WTC11 (cell line): Measurements from ENCODE around the gene CTDP1. TPM values are rescaled to one million over a fixed set of nuclear protein-coding genes. Genes with fewer than 3 reads are reported as not detected.
A peak's percentile ranks its signal among the peaks of the same experiment; 100 is the strongest.
"Not testable (repeated sequence)": the region's sequence is repeated elsewhere in the genome, so short reads cannot be mapped to it uniquely, and the experiment has no call there.

Experiments
- ATAC-seq: fragments of 200-7000 bp; cut with Tn5 transposase; 2 replicates; pipeline ENCODE4 v1.10.0; 2021; ENCODE audit warnings: mild to moderate bottlenecking, moderate library complexity
- CTCF ChIA-PET: fragments of 300-600 bp; sonication (Branson Sonifier 250); formaldehyde crosslinking; loops from one replicate; lab custom pipeline; 2021; ENCODE audit warnings: antibody characterized with exemption; lab: Charles Lee
- POLR2A ChIA-PET: fragments of 350-600 bp; sonication (Branson Sonifier 250); formaldehyde crosslinking; loops from one replicate; lab custom pipeline; 2021; ENCODE audit warnings: antibody characterized with exemption; lab: Charles Lee
- DNase-seq: peaks from one replicate; pipeline ENCODE4 v3.0.0; 2021; ENCODE audit warnings: low spot score
- H3K27ac Mint-ChIP-seq: 2 replicates; pipeline ENCODE4 v1.8.0; 2021; ENCODE audit warnings: mixed read lengths
- H3K27me3 Mint-ChIP-seq: 2 replicates; pipeline ENCODE4 v1.8.0; 2021; ENCODE audit warnings: low read depth, mild to moderate bottlenecking, moderate library complexity, mixed read lengths
- H3K36me3 Mint-ChIP-seq: 2 replicates; pipeline ENCODE4 v1.8.0; 2021; ENCODE audit warnings: mixed read lengths
- H3K4me1 Mint-ChIP-seq: 2 replicates; pipeline ENCODE4 v1.8.0; 2022; ENCODE audit warnings: mixed read lengths
- H3K4me3 Mint-ChIP-seq: 2 replicates; pipeline ENCODE4 v1.8.0; 2021; ENCODE audit warnings: mild to moderate bottlenecking, moderate library complexity, mixed read lengths
- H3K9me3 Mint-ChIP-seq: 2 replicates; pipeline ENCODE4 v1.8.0; 2021; ENCODE audit warnings: mixed read lengths
- ELF4 ChIP-seq: sonication (generic); formaldehyde crosslinking; IDR thresholded peaks from 2 replicates; pipeline ENCODE4 v1.8.1; 2022; ENCODE audit warnings: low read depth, mild to moderate bottlenecking, moderate library complexity, missing genetic modification reagents
- ESRRA ChIP-seq: sonication (generic); formaldehyde crosslinking; IDR thresholded peaks from 2 replicates; pipeline ENCODE4 v1.8.1; 2022; ENCODE audit warnings: mild to moderate bottlenecking, missing genetic modification reagents, borderline replicate concordance
- ETV6 ChIP-seq: sonication (generic); formaldehyde crosslinking; IDR thresholded peaks from 2 replicates; pipeline ENCODE4 v1.8.1; 2022; ENCODE audit warnings: mild to moderate bottlenecking, missing genetic modification reagents
- FOXJ3 ChIP-seq: sonication (generic); formaldehyde crosslinking; IDR thresholded peaks from 2 replicates; pipeline ENCODE4 v1.9.0; 2021; ENCODE audit warnings: missing genetic modification reagents, mild to moderate bottlenecking, borderline replicate concordance
- FOXK1 ChIP-seq: sonication (generic); formaldehyde crosslinking; IDR thresholded peaks from 2 replicates; pipeline ENCODE4 v1.8.0; 2022; ENCODE audit warnings: mild to moderate bottlenecking, moderate library complexity, missing genetic modification reagents
- FOXP1 ChIP-seq: sonication (generic); formaldehyde crosslinking; IDR thresholded peaks from 2 replicates; pipeline ENCODE4 v1.8.0; 2022; ENCODE audit warnings: missing genetic modification reagents, mild to moderate bottlenecking, moderate library complexity, borderline replicate concordance
- IRF2 ChIP-seq: sonication (generic); formaldehyde crosslinking; IDR thresholded peaks from 2 replicates; pipeline ENCODE4 v1.8.0; 2022; ENCODE audit warnings: low read depth, missing genetic modification reagents, borderline replicate concordance
- NFE2L1 ChIP-seq: sonication (generic); formaldehyde crosslinking; IDR thresholded peaks from 2 replicates; pipeline ENCODE4 v1.8.1; 2023; ENCODE audit warnings: missing genetic modification reagents
- RELA ChIP-seq: sonication (generic); formaldehyde crosslinking; IDR thresholded peaks from 2 replicates; pipeline ENCODE4 v1.8.1; 2022; ENCODE audit warnings: missing genetic modification reagents, mild to moderate bottlenecking, borderline replicate concordance
- TCF7 ChIP-seq: sonication (generic); formaldehyde crosslinking; IDR thresholded peaks from 2 replicates; pipeline ENCODE4 v1.8.0; 2022; ENCODE audit warnings: mild to moderate bottlenecking, low read depth, missing genetic modification reagents, moderate library complexity
- ZBTB21 ChIP-seq: sonication (generic); formaldehyde crosslinking; IDR thresholded peaks from 2 replicates; pipeline ENCODE4 v1.8.1; 2023; ENCODE audit warnings: mild to moderate bottlenecking, missing genetic modification reagents, borderline replicate concordance
- ZNF396 ChIP-seq: fragments of 250-450 bp; sonication (Bioruptor Pico); IDR thresholded peaks from 2 replicates; pipeline ENCODE4 v1.8.0; 2021; ENCODE audit warnings: mild to moderate bottlenecking, moderate library complexity, borderline replicate concordance
- ZNF671 ChIP-seq: fragments of 250-450 bp; sonication (Bioruptor Pico); IDR thresholded peaks from 2 replicates; pipeline ENCODE4 v1.8.0; 2021; ENCODE audit warnings: mild to moderate bottlenecking
- total RNA-seq: library from RNA; stranded (reverse); gene quantifications from 3 replicates; pipeline ENCODE4 v1.2.3, GENCODE V29; 2021
- TF ChIP-seq, protein P1 (sequence below): sonication (generic); formaldehyde crosslinking; IDR thresholded peaks from 2 replicates; pipeline ENCODE4 v1.8.1; 2022; ENCODE audit warnings: missing genetic modification reagents, borderline replicate concordance
- TF ChIP-seq, protein P2 (sequence below): sonication (generic); formaldehyde crosslinking; IDR thresholded peaks from 2 replicates; pipeline ENCODE4 v1.8.1; 2023; ENCODE audit warnings: mild to moderate bottlenecking, missing genetic modification reagents, borderline replicate concordance
- TF ChIP-seq, protein P3 (sequence below): sonication (generic); formaldehyde crosslinking; IDR thresholded peaks from 2 replicates; pipeline ENCODE4 v1.8.1; 2022; ENCODE audit warnings: low read depth, missing genetic modification reagents, borderline replicate concordance

CTDP1 gene
- total RNA-seq, 1 experiment from 2014 or later = 39.7 TPM

DNA sequence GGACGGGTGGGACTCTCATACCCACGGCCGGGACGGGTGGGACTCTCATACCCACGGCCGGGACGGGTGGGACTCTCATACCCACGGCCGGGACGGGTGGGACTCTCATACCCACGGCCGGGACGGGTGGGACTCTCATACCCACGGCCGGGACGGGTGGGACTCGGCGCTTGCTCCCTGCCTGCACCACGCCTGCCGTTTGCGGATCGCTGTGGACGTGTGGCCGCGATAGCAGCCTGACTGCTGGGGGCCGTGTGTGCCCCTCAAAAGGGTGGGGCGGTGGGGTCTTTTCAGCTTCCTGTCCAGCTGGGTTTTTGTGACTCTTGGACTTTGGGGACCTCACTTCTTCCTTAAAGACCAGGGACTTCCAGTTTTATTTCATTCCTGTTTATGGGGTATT is 60.4 kb downstream of the CTDP1 start:
- H3K27me3 Mint-ChIP-seq, DNase-seq, CTCF ChIA-PET, H3K4me1 Mint-ChIP-seq, H3K9me3 Mint-ChIP-seq, H3K4me3 Mint-ChIP-seq, POLR2A ChIA-PET, ATAC-seq: not testable (repeated sequence)
- Mint-ChIP-seq H3K36me3 (peaks cover 37% of the 10 kb centered on the region), H3K27ac (peak overlapping the region; percentile 72; the same call in 1 of the 2 replicates)

DNA sequence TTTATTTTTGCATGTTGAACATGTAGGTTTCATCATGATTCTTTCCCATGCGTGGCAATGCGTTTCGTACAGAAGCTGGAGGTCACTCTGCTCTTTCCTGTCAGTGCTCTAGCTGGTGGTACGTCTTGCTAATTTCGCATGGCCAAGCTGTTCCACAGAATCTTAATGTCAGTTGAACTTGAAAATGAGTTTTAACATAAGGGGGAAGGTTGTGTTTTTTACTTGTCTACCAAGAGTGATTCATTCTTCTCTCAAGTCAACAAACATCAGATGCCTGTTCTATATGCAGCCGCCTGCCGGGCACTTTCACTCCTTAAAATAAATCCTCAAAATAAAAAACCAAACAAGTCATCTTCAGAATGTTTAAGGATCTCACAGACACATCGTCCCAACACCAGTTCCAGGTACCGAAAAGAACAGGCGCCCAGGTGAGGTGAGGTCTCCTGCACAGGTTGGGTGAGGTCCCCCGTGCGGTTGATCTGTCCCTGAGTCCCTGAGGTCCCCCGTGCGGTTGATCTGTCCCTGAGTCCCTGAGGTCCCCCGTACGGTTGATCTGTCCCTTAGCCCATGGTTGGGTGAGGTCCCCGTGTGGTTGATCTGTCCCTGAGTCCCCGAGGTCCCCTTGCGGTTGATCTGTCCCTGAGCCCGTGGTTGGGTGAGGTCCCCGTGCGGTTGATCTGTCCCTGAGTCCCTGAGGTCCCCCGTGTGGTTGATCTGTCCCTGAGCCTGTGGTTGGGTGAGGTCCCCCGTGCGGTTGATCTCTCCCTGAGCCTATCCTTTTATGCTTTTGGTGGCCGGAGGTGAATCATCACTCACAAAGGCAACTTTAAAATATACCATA is 61.1 kb downstream of the CTDP1 start:
- ATAC-seq (no peak), DNase-seq (no peak)
- Mint-ChIP-seq H3K4me3 (no peak overlapping the region), H3K36me3 (peaks cover 34% of the 10 kb centered on the region), H3K9me3 (no peaks in the 10 kb centered on the region), H3K27ac (peak overlapping the region; percentile 72), H3K27me3 (no peaks in the 10 kb centered on the region), H3K4me1 (no peaks in the 10 kb centered on the region)
- no peak for TF ChIP-seq NFE2L1
- no peak for TF ChIP-seq ZNF671 (CRISPR knock-in tag)
- no peak for TF ChIP-seq TCF7
- no peak for TF ChIP-seq ZNF396 (CRISPR knock-in tag)
- no peak for TF ChIP-seq ESRRA (CRISPR knock-in tag)
- TF ChIP-seq RELA (CRISPR knock-in tag) = no peak
- TF ChIP-seq ELF4 (CRISPR knock-in tag) = no peak
- TF ChIP-seq ETV6 (CRISPR knock-in tag) = no peak
- TF ChIP-seq IRF2 (CRISPR knock-in tag) = no peak
- TF ChIP-seq ZBTB21 (CRISPR knock-in tag) = no peak
- no peak for TF ChIP-seq FOXP1 (CRISPR knock-in tag)
- TF ChIP-seq, protein P1, sequence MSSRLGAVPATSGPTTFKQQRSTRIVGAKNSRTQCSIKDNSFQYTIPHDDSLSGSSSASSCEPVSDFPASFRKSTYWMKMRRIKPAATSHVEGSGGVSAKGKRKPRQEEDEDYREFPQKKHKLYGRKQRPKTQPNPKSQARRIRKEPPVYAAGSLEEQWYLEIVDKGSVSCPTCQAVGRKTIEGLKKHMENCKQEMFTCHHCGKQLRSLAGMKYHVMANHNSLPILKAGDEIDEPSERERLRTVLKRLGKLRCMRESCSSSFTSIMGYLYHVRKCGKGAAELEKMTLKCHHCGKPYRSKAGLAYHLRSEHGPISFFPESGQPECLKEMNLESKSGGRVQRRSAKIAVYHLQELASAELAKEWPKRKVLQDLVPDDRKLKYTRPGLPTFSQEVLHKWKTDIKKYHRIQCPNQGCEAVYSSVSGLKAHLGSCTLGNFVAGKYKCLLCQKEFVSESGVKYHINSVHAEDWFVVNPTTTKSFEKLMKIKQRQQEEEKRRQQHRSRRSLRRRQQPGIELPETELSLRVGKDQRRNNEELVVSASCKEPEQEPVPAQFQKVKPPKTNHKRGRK (CRISPR knock-in tag) = no peak
- TF ChIP-seq FOXJ3 (CRISPR knock-in tag) = no peak
- no peak for TF ChIP-seq FOXK1 (CRISPR knock-in tag)
- TF ChIP-seq, protein P2, sequence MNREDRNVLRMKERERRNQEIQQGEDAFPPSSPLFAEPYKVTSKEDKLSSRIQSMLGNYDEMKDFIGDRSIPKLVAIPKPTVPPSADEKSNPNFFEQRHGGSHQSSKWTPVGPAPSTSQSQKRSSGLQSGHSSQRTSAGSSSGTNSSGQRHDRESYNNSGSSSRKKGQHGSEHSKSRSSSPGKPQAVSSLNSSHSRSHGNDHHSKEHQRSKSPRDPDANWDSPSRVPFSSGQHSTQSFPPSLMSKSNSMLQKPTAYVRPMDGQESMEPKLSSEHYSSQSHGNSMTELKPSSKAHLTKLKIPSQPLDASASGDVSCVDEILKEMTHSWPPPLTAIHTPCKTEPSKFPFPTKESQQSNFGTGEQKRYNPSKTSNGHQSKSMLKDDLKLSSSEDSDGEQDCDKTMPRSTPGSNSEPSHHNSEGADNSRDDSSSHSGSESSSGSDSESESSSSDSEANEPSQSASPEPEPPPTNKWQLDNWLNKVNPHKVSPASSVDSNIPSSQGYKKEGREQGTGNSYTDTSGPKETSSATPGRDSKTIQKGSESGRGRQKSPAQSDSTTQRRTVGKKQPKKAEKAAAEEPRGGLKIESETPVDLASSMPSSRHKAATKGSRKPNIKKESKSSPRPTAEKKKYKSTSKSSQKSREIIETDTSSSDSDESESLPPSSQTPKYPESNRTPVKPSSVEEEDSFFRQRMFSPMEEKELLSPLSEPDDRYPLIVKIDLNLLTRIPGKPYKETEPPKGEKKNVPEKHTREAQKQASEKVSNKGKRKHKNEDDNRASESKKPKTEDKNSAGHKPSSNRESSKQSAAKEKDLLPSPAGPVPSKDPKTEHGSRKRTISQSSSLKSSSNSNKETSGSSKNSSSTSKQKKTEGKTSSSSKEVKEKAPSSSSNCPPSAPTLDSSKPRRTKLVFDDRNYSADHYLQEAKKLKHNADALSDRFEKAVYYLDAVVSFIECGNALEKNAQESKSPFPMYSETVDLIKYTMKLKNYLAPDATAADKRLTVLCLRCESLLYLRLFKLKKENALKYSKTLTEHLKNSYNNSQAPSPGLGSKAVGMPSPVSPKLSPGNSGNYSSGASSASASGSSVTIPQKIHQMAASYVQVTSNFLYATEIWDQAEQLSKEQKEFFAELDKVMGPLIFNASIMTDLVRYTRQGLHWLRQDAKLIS (CRISPR knock-in tag) = no peak
- TF ChIP-seq, protein P3, sequence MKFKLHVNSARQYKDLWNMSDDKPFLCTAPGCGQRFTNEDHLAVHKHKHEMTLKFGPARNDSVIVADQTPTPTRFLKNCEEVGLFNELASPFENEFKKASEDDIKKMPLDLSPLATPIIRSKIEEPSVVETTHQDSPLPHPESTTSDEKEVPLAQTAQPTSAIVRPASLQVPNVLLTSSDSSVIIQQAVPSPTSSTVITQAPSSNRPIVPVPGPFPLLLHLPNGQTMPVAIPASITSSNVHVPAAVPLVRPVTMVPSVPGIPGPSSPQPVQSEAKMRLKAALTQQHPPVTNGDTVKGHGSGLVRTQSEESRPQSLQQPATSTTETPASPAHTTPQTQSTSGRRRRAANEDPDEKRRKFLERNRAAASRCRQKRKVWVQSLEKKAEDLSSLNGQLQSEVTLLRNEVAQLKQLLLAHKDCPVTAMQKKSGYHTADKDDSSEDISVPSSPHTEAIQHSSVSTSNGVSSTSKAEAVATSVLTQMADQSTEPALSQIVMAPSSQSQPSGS (CRISPR knock-in tag) = no peak
- POLR2A ChIA-PET = no interaction called here
- CTCF ChIA-PET = no interaction called here
